WI38 (cell line): ENCODE data around the gene ZNF182.
"Not testable (repeated sequence)": the region's sequence is repeated elsewhere in the genome, so short reads cannot be mapped to it uniquely, and the experiment has no call there.

Experiments
- H3K4me3 ChIP-seq: 2 replicates; pipeline ENCODE4 v1.5.1; 2011; ENCODE audit warnings: low read depth, mild to moderate bottlenecking, control low read depth, low read length
- CTCF ChIP-seq: IDR thresholded peaks from 2 replicates; pipeline ENCODE4 v1.5.1; 2012; ENCODE audit warnings: low read depth, mild to moderate bottlenecking, control low read depth, low read length

ZNF182 gene

GRCh38 chrX:48028091-48028490 lies 24.3 kb upstream of the ZNF182 start:
- no peak overlapping the region for H3K4me3 ChIP-seq
- TF ChIP-seq CTCF = no peak

- not testable (repeated sequence) for H3K4me3 ChIP-seq
Measured at GRCh38 chrX:48027545-48027944, 23.8 kb upstream of the ZNF182 start.

GRCh38 chrX:48025561-48025960 lies 21.8 kb upstream of the ZNF182 start:
- H3K4me3 ChIP-seq = no peak overlapping the region
- TF ChIP-seq CTCF = peak; percentile 51

- H3K4me3 ChIP-seq = no peak overlapping the region
- no peak for TF ChIP-seq CTCF
Measured at GRCh38 chrX:48022738-48023137, 18.9 kb upstream of the ZNF182 start.

- H3K4me3 ChIP-seq = no peak overlapping the region; the same call in 1 of the 2 replicates
- no peak for TF ChIP-seq CTCF
Measured at GRCh38 chrX:48022100-48022499, 18.3 kb upstream of the ZNF182 start.

GRCh38 chrX:48021026-48021900 lies 17.5 kb upstream of the ZNF182 start:
- no peak for TF ChIP-seq CTCF
- H3K4me3 ChIP-seq = peak overlapping the region; percentile 61

- H3K4me3 ChIP-seq = not testable (repeated sequence)
Measured at GRCh38 chrX:48020472-48020871, 16.7 kb upstream of the ZNF182 start.

- not testable (repeated sequence) for H3K4me3 ChIP-seq
Measured at GRCh38 chrX:48019892-48020291, 16.1 kb upstream of the ZNF182 start.

GRCh38 chrX:48016583-48017310 lies 13.0 kb upstream of the ZNF182 start:
- not testable (repeated sequence) for H3K4me3 ChIP-seq

- not testable (repeated sequence) for H3K4me3 ChIP-seq
Measured at GRCh38 chrX:48009445-48009960, 5.7 kb upstream of the ZNF182 start.

GRCh38 chrX:48006688-48007087 lies 2.9 kb upstream of the ZNF182 start, which contains the start of gene SPACA5:
Gene SPACA5, plus strand, starts transcription at chrX:48006988. Its CDS starts 815 bp downstream, at chrX:48007803.
- not testable (repeated sequence) for H3K4me3 ChIP-seq
